GM10248 (cell line): ENCODE results near the gene FHOD3.
A peak's percentile ranks its signal among the peaks of the same experiment; 100 is the strongest.

Source experiments
- CTCF ChIA-PET: fragments of 300-600 bp; sonication (Branson Sonifier 250); formaldehyde crosslinking; extraction: SDS; loops from one replicate; lab custom pipeline; 2021; ENCODE audit warnings: antibody characterized with exemption; lab: Yijun Ruan, JAX
- POLR2A ChIA-PET: fragments of 350-650 bp; sonication (Branson Sonifier 250); formaldehyde crosslinking; extraction: SDS; loops from one replicate; lab custom pipeline; 2020; ENCODE audit warnings: antibody characterized with exemption; lab: Yijun Ruan, JAX
- DNase-seq: peaks from one replicate; pipeline ENCODE4 v3.0.0; 2012; ENCODE audit errors: extremely low spot score
- TF ChIP-seq, protein P1 (sequence below): IDR thresholded peaks from 2 replicates; pipeline ENCODE4 v1.5.1; 2012; ENCODE audit warnings: mild to moderate bottlenecking, low read depth; ENCODE audit errors: extremely low read depth, missing control alignments, control extremely low read depth

FHOD3 gene

DNA sequence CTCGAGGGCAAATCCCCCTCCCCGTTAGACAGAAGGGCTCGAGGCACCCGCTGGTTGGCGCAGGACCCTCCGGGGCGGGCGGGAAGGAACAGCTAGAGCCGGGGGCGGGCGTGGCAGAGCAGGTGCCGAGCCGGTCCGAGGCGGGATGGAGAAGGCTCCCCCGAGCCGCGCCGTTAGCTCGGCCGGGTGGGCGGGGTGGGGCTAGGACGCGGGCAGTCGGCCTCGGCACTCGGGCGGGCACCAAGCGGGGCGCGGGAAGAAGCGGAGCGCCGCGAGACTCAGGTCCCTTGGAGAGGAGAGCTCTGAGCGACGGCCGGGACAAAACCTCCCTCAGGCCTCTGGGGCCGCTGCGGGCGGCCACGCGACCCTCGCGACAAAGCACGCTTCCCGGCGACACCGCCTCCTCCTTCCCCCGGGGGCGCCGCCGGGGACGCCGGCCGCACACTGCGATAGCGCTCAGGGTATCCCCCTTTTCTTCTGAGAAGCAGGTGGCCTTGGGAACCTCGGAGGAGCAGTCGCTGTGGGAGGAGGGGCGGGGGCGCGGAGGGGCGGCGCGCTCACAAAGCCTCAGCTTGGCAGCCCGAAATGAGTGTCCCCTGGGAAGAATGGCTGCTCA, 721 bp downstream of the FHOD3 start:
- TF ChIP-seq, protein P1, sequence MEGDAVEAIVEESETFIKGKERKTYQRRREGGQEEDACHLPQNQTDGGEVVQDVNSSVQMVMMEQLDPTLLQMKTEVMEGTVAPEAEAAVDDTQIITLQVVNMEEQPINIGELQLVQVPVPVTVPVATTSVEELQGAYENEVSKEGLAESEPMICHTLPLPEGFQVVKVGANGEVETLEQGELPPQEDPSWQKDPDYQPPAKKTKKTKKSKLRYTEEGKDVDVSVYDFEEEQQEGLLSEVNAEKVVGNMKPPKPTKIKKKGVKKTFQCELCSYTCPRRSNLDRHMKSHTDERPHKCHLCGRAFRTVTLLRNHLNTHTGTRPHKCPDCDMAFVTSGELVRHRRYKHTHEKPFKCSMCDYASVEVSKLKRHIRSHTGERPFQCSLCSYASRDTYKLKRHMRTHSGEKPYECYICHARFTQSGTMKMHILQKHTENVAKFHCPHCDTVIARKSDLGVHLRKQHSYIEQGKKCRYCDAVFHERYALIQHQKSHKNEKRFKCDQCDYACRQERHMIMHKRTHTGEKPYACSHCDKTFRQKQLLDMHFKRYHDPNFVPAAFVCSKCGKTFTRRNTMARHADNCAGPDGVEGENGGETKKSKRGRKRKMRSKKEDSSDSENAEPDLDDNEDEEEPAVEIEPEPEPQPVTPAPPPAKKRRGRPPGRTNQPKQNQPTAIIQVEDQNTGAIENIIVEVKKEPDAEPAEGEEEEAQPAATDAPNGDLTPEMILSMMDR: no peak
- CTCF ChIA-PET: interaction anchor here (0.8 to 0.9 kb wide), 2 partner anchors 12 to 14 kb away, joined by 3 read pairs; no protein-coding TSS in a partner anchor
- peak; percentile 23 for DNase-seq
- POLR2A ChIA-PET: interaction anchor here (0.7 kb wide), 1 partner anchor 279 kb away, joined by 5 read pairs; no protein-coding TSS in a partner anchor

DNA sequence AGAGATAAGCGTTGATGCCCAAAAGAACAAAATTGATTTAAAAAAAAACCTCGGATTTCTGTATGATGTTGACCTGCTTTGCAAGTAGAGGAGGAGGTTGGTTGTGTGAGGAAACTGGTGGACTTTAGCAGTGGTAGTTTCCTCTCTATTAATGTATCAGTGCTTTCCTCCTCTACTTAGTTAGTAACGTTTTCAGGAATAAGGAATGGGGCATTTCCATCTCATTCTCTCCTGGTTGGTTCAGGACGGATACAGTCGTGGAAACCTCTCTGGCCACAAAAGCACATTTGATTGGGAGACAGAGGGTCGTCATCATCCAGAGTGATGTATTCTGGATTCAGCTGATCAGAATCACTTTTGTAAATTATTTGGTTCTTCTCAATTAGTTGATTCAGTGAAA, 1.5 kb downstream of the FHOD3 start:
- CTCF ChIA-PET: interaction anchor here (1.2 kb wide), 1 partner anchor 15 kb away, joined by 3 read pairs; no protein-coding TSS in a partner anchor
- TF ChIP-seq, protein P1: no peak
- no peak for DNase-seq
- POLR2A ChIA-PET: interaction anchor here (0.7 kb wide), 1 partner anchor 280 kb away, joined by 5 read pairs; no protein-coding TSS in a partner anchor

DNA sequence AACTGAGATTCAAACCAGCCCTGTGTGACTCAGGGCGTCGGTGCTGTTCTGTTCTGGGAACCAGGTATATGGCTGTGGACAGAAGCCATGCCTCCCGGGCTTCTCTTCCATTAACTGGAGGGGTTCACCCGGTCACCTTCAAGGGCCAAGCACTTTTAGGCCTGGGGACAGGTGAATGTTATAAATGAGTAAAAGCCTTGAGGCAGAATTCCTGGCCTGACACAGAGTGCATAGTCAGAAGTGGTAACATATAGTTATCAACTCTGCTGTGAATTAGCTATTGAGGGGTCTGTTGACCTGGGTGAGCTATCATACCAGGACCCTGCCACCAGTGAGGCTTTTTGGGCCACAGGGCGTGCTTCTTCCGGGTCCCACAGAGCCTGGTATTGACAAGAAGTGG, 2.7 kb downstream of the FHOD3 start:
- no peak for DNase-seq
- TF ChIP-seq, protein P1: no peak
- POLR2A ChIA-PET: no interaction called here
- CTCF ChIA-PET: interaction anchor here (1.2 kb wide), 1 partner anchor 16 kb away, joined by 3 read pairs; no protein-coding TSS in a partner anchor

DNA sequence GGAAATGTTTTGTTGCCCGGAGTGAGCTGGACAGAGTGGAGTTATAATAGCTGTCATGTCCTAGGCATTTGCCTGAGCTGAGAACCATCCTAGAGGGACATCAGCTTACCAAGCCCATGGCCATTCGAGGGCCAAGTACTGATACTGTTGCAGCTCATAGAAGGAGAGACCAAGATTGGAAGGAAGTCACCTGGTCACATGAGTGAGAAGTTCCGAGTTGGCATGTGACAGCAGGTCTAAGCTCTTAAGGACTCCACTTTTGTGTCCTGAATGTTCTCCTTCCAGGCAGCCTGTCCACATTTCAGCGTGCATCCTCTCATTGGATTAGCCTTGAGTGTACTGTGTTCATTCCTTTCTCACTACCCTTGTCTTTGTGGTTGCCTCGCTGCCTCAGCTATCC, 4.4 kb downstream of the FHOD3 start:
- CTCF ChIA-PET: interaction anchor here (0.9 to 1.8 kb wide), 5 partner anchors 18 to 195 kb away, joined by 3 to 5 read pairs (median 3); no protein-coding TSS in a partner anchor
- POLR2A ChIA-PET: no interaction called here
- TF ChIP-seq, protein P1: no peak
- DNase-seq: no peak

DNA sequence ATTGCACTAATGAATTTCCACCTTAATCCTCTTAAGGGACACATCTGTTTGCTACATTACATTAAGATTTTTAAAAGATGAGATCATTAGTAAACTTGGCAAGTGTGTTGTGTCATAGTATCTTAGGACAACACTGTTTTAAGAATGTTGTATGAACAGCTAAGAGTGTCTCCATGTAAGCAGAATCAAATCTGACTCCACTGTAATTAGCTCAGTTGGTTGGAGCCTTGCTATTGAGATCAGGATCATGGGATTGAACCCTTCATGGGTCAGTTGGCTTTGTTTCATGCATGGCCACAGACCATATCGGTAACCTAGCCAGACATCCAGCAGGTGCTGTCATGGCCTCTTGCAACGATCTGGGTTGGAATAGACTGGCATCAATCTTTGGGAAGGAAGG, 5.2 kb downstream of the FHOD3 start:
- CTCF ChIA-PET: interaction anchor here (0.9 to 1.8 kb wide), 6 partner anchors 19 to 285 kb away, joined by 3 to 5 read pairs (median 3); no protein-coding TSS in a partner anchor
- DNase-seq: no peak
- TF ChIP-seq, protein P1: no peak
- POLR2A ChIA-PET: no interaction called here

DNA sequence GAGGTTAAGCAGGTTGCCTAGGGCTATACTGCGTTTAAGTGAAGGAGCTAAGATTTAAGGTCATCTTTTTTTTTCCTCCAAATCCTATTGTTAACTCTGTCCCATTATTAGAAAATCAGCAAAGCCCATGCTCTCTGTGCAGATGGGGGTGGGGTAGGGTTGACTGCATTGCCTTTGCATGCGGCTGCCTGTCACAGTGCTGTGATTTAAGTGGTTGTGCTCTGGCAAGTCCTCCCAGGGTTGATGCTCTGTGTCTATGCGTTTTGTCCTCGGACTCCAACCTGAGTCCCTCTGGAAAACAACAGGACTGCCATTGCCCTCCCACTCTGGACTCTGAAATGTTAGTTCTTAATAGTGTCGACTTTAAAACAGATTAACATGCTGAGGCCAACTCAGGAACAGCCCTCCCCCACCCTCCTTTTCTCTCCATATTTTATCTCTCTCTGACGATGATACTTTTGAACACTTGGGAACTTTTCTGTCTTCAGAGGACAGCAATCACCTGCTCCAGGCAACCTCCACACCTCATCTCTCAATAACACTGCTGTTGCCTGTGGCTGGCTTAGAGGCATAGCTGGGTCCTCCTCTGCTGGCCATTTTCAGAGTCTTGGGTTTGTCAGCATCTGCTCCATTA, 5.8 kb downstream of the FHOD3 start:
- DNase-seq: no peak
- TF ChIP-seq, protein P1: no peak
- CTCF ChIA-PET: interaction anchor here (1.1 to 1.8 kb wide), 3 partner anchors 19 to 285 kb away, joined by 3 to 5 read pairs (median 3); no protein-coding TSS in a partner anchor

More for the DNA sequence above, 5.8 kb downstream of the FHOD3 start:
- POLR2A ChIA-PET: no interaction called here
